Peyer's patch (tissue), 4 donors: Measurements from ENCODE around the gene HEMK1.

ENCODE experiments used
- CTCF ChIP-seq, 6 experiments: fragments of 450-650 bp in 4 of 6; fragments of 200-600 bp in 2 of 6; sonication (generic) in 1 of 6; IDR thresholded peaks; one replicate each; pipeline ENCODE4 v1.5.1; 2017 to 2019; ENCODE audit warnings: antibody characterized with exemption in 6 of 6, mild to moderate bottlenecking in 3 of 6, moderate library complexity in 1 of 6
- POLR2A ChIP-seq, 2 donors: fragments of 450-650 bp; IDR thresholded peaks; one replicate each; pipeline ENCODE4 v1.5.1; 2017; ENCODE audit warnings: antibody characterized with exemption in 2 of 2, mild to moderate bottlenecking in 2 of 2, moderate library complexity in 2 of 2

- no peak for TF ChIP-seq CTCF (IDR thresholded peaks at IDR 0.05)
- TF ChIP-seq POLR2A (IDR thresholded peaks at IDR 0.05): no peak
Measured at GRCh38 chr3:50557915-50558314, 11.4 kb upstream of the HEMK1 start.
